HG03064 (cell line): Measurements from ENCODE around the gene SYCP1.
"Not testable (repeated sequence)": the region's sequence is repeated elsewhere in the genome, so short reads cannot be mapped to it uniquely, and the experiment has no call there.

Experiments used
- ATAC-seq: cut with Tn5 transposase; IDR thresholded peaks from one replicate; pipeline ENCODE4 v1.9.1; 2021; ENCODE audit warnings: low read depth; ENCODE audit not compliant: unreplicated experiment

SYCP1 gene

GRCh38 chr1:114976891-114977290 is 122.2 kb downstream of the SYCP1 start:
- no peak for ATAC-seq

- no peak for ATAC-seq
Observed at GRCh38 chr1:114979278-114979891, 124.7 kb downstream of the SYCP1 start.

- no peak for ATAC-seq
Observed at GRCh38 chr1:114982251-114982650, 127.6 kb downstream of the SYCP1 start.

- ATAC-seq, result no peak
Observed at GRCh38 chr1:114986286-114986685, 131.6 kb downstream of the SYCP1 start.

- no peak for ATAC-seq
Observed at GRCh38 chr1:114988095-114988494, 133.4 kb downstream of the SYCP1 start.

GRCh38 chr1:114997510-114998289 is 143.0 kb downstream of the SYCP1 start:
- ATAC-seq, result no peak

GRCh38 chr1:115006191-115006590 is 151.5 kb downstream of the SYCP1 start:
- no peak for ATAC-seq

GRCh38 chr1:115012006-115012405 is 157.3 kb downstream of the SYCP1 start:
- no peak for ATAC-seq

- no peak for ATAC-seq
Observed at GRCh38 chr1:115012434-115012833, 157.8 kb downstream of the SYCP1 start.

- no peak for ATAC-seq
Observed at GRCh38 chr1:115013792-115014191, 159.1 kb downstream of the SYCP1 start.

GRCh38 chr1:115019549-115019948 is 164.9 kb downstream of the SYCP1 start:
- ATAC-seq, result not testable (repeated sequence)

- no peak for ATAC-seq
Observed at GRCh38 chr1:115021145-115021544, 166.5 kb downstream of the SYCP1 start.

GRCh38 chr1:115023593-115023992 is 168.9 kb downstream of the SYCP1 start:
- no peak for ATAC-seq

GRCh38 chr1:115029526-115029925 is 174.9 kb downstream of the SYCP1 start, which contains the start of gene TSHB:
Gene TSHB (plus strand): TSS chr1:115029826. CDS start chr1:115033363, 3,537 bp downstream.
- no peak for ATAC-seq

- no peak for ATAC-seq
Observed at GRCh38 chr1:115031595-115031994, 176.9 kb downstream of the SYCP1 start.

- ATAC-seq, result no peak
Observed at GRCh38 chr1:115035652-115036051, 181.0 kb downstream of the SYCP1 start.

- no peak for ATAC-seq
Observed at GRCh38 chr1:115036814-115037507, 182.3 kb downstream of the SYCP1 start.

- no peak for ATAC-seq
Observed at GRCh38 chr1:115040501-115040900, 185.8 kb downstream of the SYCP1 start.

- no peak for ATAC-seq
Observed at GRCh38 chr1:115041654-115042053, 187.0 kb downstream of the SYCP1 start.
